ENCODE data around the gene LRP5.

The LRP5 gene

DNA sequence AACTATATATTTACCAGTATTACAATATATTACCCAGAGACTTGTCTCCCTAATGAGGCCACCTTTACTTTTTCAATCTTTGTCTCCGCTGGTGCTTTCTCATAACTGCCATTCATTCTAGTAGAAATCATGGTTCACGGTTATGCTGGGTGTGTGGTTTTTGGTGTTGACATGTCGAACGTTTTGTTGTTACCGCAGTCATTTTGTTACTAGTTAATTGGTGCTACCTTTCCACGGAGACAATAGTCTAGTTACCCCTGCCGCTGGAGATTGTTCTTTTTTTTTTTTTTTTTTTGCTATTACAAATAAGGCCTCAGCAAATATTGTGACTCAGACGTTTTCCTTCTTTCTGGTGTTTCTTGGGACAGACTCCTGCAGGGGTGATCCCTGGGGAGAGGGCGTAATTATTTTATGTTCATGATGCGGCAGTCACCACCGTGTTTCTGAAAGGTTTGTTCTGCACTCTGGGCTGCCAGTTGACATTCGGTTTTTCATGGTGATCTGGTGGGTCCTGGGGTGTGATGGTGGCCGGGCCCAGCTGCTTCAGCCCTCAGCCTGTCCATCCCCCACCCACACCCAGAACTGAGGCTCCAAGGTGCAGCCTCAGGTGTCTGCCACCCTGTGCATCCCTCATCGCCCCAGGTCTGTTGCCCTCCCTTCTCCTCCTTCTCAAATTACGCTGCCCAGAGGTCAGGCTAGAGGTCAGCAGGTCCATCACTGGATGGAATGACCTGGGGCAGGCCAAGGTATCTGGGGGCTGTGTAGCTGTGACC is 28.6 kb downstream of the LRP5 start:
- Histone ChIP-seq H3K4me3 (ENCODE audit: low read length in 2 of 2) (no peak overlapping the region), H3K27me3 (ENCODE audit: control insufficient read depth in 3 of 3, insufficient read depth in 3 of 3, low read depth in 1 of 3, low read length in 3 of 3) (no peaks in the 10 kb centered on the region), H3K9me3 (replicated peaks in 1 of 2; ENCODE audit: control insufficient read depth in 2 of 2, insufficient read depth in 1 of 2, low read depth in 1 of 2, low read length in 2 of 2) (peaks cover 0 to 7% of the 10 kb centered on the region in 2 donors), H3K14ac (ENCODE audit: low read length) (no peak overlapping the region), H3K79me1 (ENCODE audit: low read depth, low read length) (peaks cover 8% of the 10 kb centered on the region), H3K27ac (replicated peaks; ENCODE audit: low read length) (no peak overlapping the region), H2BK5ac (ENCODE audit: low read length) (no peak overlapping the region), H4K91ac (ENCODE audit: low read depth, low read length, poor library complexity) (no peak overlapping the region), H2BK12ac (ENCODE audit: low read length) (no peak overlapping the region), H3K18ac (ENCODE audit: low read length) (peak overlapping the region; percentile 72), H2BK15ac (ENCODE audit: low read length) (no peak overlapping the region), H2AK5ac (ENCODE audit: low read depth, low read length) (peak overlapping the region; percentile 34), H3K36me3 (replicated peaks in 1 of 2; ENCODE audit: control insufficient read depth in 2 of 2, insufficient read depth in 2 of 2, low read length in 2 of 2) (no peaks in the 10 kb centered on the region), H3K4ac (ENCODE audit: low read length) (no peak overlapping the region), H2AFZ (ENCODE audit: low read length) (no peak overlapping the region), H2BK120ac (ENCODE audit: low read depth, low read length) (no peak overlapping the region), H3K4me2 (ENCODE audit: insufficient read depth, low read length, poor library complexity, severe bottlenecking) (no peak overlapping the region), H3K9ac (ENCODE audit: low read depth, low read length, poor library complexity) (peak overlapping the region; percentile 34), H4K8ac (ENCODE audit: low read depth, low read length) (no peak overlapping the region), H3K4me1 (ENCODE audit: control insufficient read depth in 2 of 2, insufficient read depth in 1 of 2, low read depth in 1 of 2, low read length in 2 of 2) (peaks cover 12 to 24% of the 10 kb centered on the region in 2 donors), H3K23ac (ENCODE audit: low read depth, low read length, poor library complexity) (no peak overlapping the region)
- WGBS, 2 donors (ENCODE audit: extremely low coverage in 2 of 2, insufficient read length in 2 of 2, insufficient replicate concordance in 1 of 2) = no CpG with 5 or more reads among the region's 15 CpGs
- DNase-seq (ENCODE audit: low spot score) = no peak

GRCh38 chr11:68341557-68342458 is 29.4 kb downstream of the LRP5 start:
- Histone ChIP-seq H3K79me1 (ENCODE audit: low read depth, low read length) (peaks cover 9% of the 10 kb centered on the region), H3K9me3 (replicated peaks in 1 of 2; ENCODE audit: control insufficient read depth in 2 of 2, insufficient read depth in 1 of 2, low read depth in 1 of 2, low read length in 2 of 2) (peaks cover 0 to 10% of the 10 kb centered on the region in 2 donors), H3K4me2 (ENCODE audit: insufficient read depth, low read length, poor library complexity, severe bottlenecking) (no peak overlapping the region), H4K91ac (ENCODE audit: low read depth, low read length, poor library complexity) (no peak overlapping the region), H3K27me3 (ENCODE audit: control insufficient read depth in 3 of 3, insufficient read depth in 3 of 3, low read depth in 1 of 3, low read length in 3 of 3) (no peaks in the 10 kb centered on the region), H2BK15ac (ENCODE audit: low read length) (peak overlapping the region; percentile 80), H3K14ac (ENCODE audit: low read length) (peak overlapping the region; percentile 32), H3K9ac (ENCODE audit: low read depth, low read length, poor library complexity) (peak overlapping the region; percentile 34), H3K4ac (ENCODE audit: low read length) (no peak overlapping the region), H2AFZ (ENCODE audit: low read length) (no peak overlapping the region), H3K27ac (replicated peaks; ENCODE audit: low read length) (peak overlapping the region; percentile 33), H3K4me1 (ENCODE audit: control insufficient read depth in 2 of 2, insufficient read depth in 1 of 2, low read depth in 1 of 2, low read length in 2 of 2) (peaks cover 12 to 24% of the 10 kb centered on the region in 2 donors), H2BK120ac (ENCODE audit: low read depth, low read length) (no peak overlapping the region), H2BK5ac (ENCODE audit: low read length) (no peak overlapping the region), H3K4me3 (ENCODE audit: low read length in 2 of 2) (no peak overlapping the region), H3K36me3 (replicated peaks in 1 of 2; ENCODE audit: control insufficient read depth in 2 of 2, insufficient read depth in 2 of 2, low read length in 2 of 2) (no peaks in the 10 kb centered on the region), H3K23ac (ENCODE audit: low read depth, low read length, poor library complexity) (peak overlapping the region; percentile 25), H2AK5ac (ENCODE audit: low read depth, low read length) (peak overlapping the region; percentile 85), H3K18ac (ENCODE audit: low read length) (peak overlapping the region; percentile 81), H2BK12ac (ENCODE audit: low read length) (no peak overlapping the region), H4K8ac (ENCODE audit: low read depth, low read length) (no peak overlapping the region)
- WGBS, 2 donors (ENCODE audit: extremely low coverage in 2 of 2, insufficient read length in 2 of 2, insufficient replicate concordance in 1 of 2) = no CpG with 5 or more reads among the region's 21 CpGs
- no peak for DNase-seq (ENCODE audit: low spot score)

GRCh38 chr11:68342459-68343158 is 30.2 kb downstream of the LRP5 start:
- Histone ChIP-seq H3K14ac (ENCODE audit: low read length) (peak overlapping the region; percentile 82), H2BK5ac (ENCODE audit: low read length) (peak overlapping the region; percentile 30), H2BK15ac (ENCODE audit: low read length) (peak overlapping the region; percentile 80), H2AFZ (ENCODE audit: low read length) (no peak overlapping the region), H4K91ac (ENCODE audit: low read depth, low read length, poor library complexity) (no peak overlapping the region), H3K9me3 (replicated peaks in 1 of 2; ENCODE audit: control insufficient read depth in 2 of 2, insufficient read depth in 1 of 2, low read depth in 1 of 2, low read length in 2 of 2) (peaks cover 0 to 10% of the 10 kb centered on the region in 2 donors), H2BK12ac (ENCODE audit: low read length) (no peak overlapping the region), H3K27me3 (ENCODE audit: control insufficient read depth in 3 of 3, insufficient read depth in 3 of 3, low read depth in 1 of 3, low read length in 3 of 3) (no peaks in the 10 kb centered on the region), H3K4me1 (ENCODE audit: control insufficient read depth in 2 of 2, insufficient read depth in 1 of 2, low read depth in 1 of 2, low read length in 2 of 2) (peaks cover 12 to 24% of the 10 kb centered on the region in 2 donors), H3K79me1 (ENCODE audit: low read depth, low read length) (peaks cover 12% of the 10 kb centered on the region), H2AK5ac (ENCODE audit: low read depth, low read length) (peak overlapping the region; percentile 85), H3K4ac (ENCODE audit: low read length) (no peak overlapping the region), H3K27ac (replicated peaks; ENCODE audit: low read length) (peak overlapping the region; percentile 33), H4K8ac (ENCODE audit: low read depth, low read length) (no peak overlapping the region), H3K18ac (ENCODE audit: low read length) (peak overlapping the region; percentile 67), H2BK120ac (ENCODE audit: low read depth, low read length) (peak overlapping the region; percentile 82), H3K9ac (ENCODE audit: low read depth, low read length, poor library complexity) (peak overlapping the region; percentile 3), H3K4me2 (ENCODE audit: insufficient read depth, low read length, poor library complexity, severe bottlenecking) (no peak overlapping the region), H3K4me3 (ENCODE audit: low read length in 2 of 2) (no peak overlapping the region), H3K36me3 (replicated peaks in 1 of 2; ENCODE audit: control insufficient read depth in 2 of 2, insufficient read depth in 2 of 2, low read length in 2 of 2) (no peaks in the 10 kb centered on the region), H3K23ac (ENCODE audit: low read depth, low read length, poor library complexity) (peak overlapping the region; percentile 25)
- WGBS, 2 donors (ENCODE audit: extremely low coverage in 2 of 2, insufficient read length in 2 of 2, insufficient replicate concordance in 1 of 2) = no CpG with 5 or more reads among the region's 13 CpGs
- no peak for DNase-seq (ENCODE audit: low spot score)

Measured in neuronal stem cell (in vitro differentiated cells).